Measurements from ENCODE around the gene TH.

- no peak for TF ChIP-seq CTCF (IDR thresholded peaks at IDR 0.05; ENCODE audit: low read length)
- no peak for TF ChIP-seq EZH2 (IDR thresholded peaks at IDR 0.05; ENCODE audit: borderline replicate concordance, low read length)
Observed at GRCh38 chr11:2187280-2187707, 15.7 kb upstream of the TH start.
